MM.1S (cell line): ENCODE results near the gene ZP1.

ENCODE experiments used
- DNase-seq: peaks from one replicate; pipeline ENCODE4 v3.0.0-alpha.2; 2015
- H2AFZ ChIP-seq: fragments of 300-600 bp; sonication (generic); 2 replicates; pipeline ENCODE4 v1.6.0; 2016; ENCODE audit warnings: antibody characterized with exemption, low read length
- H3F3A ChIP-seq: fragments of 300-600 bp; sonication (generic); 2 replicates; pipeline ENCODE4 v1.6.1; 2016; ENCODE audit warnings: mild to moderate bottlenecking, antibody characterized with exemption, low read length, moderate library complexity, mixed read lengths; ENCODE audit not compliant: insufficient read depth
- H3K27ac ChIP-seq: fragments of 300-600 bp; sonication (generic); 2 replicates; pipeline ENCODE4 v1.5.1; 2016; ENCODE audit warnings: mild to moderate bottlenecking, low read length
- H3K27me3 ChIP-seq: fragments of 300-600 bp; sonication (generic); replicated peaks from 2 replicates; pipeline ENCODE4 v1.6.0; 2016; ENCODE audit warnings: low read length; ENCODE audit not compliant: insufficient read depth
- H3K36me3 ChIP-seq: fragments of 300-600 bp; sonication (generic); replicated peaks from 2 replicates; pipeline ENCODE4 v1.6.1; 2016; ENCODE audit warnings: mild to moderate bottlenecking, low read length, mixed read lengths; ENCODE audit not compliant: insufficient read depth
- H3K4me1 ChIP-seq: fragments of 300-600 bp; sonication (generic); 2 replicates; pipeline ENCODE4 v1.6.1; 2016; ENCODE audit warnings: low read length, mixed read lengths
- H3K4me2 ChIP-seq: fragments of 300-600 bp; sonication (generic); 2 replicates; pipeline ENCODE4 v1.6.0; 2016; ENCODE audit warnings: low read depth, low read length
- H3K4me3 ChIP-seq: fragments of 300-600 bp; sonication (generic); 2 replicates; pipeline ENCODE4 v1.5.1; 2016; ENCODE audit warnings: low read length, mixed read lengths
- H3K79me2 ChIP-seq: fragments of 300-600 bp; sonication (generic); 2 replicates; pipeline ENCODE4 v1.6.1; 2016; ENCODE audit warnings: mixed run types, low read length, mixed read lengths
- H3K9ac ChIP-seq: fragments of 300-600 bp; sonication (generic); 2 replicates; pipeline ENCODE4 v1.6.1; 2016; ENCODE audit warnings: low read length, mixed read lengths
- H3K9me2 ChIP-seq: fragments of 300-600 bp; sonication (generic); replicated peaks from 2 replicates; pipeline ENCODE4 v1.6.1; 2016; ENCODE audit warnings: mild to moderate bottlenecking, low read length, mixed read lengths; ENCODE audit not compliant: insufficient read depth
- H3K9me3 ChIP-seq: fragments of 300-600 bp; sonication (generic); replicated peaks from 2 replicates; pipeline ENCODE4 v1.6.1; 2016; ENCODE audit warnings: mild to moderate bottlenecking, low read length, mixed read lengths; ENCODE audit not compliant: insufficient read depth
- H4K20me1 ChIP-seq: fragments of 300-600 bp; sonication (generic); 2 replicates; pipeline ENCODE4 v1.6.1; 2016; ENCODE audit warnings: mild to moderate bottlenecking, low read length, moderate library complexity, mixed read lengths; ENCODE audit not compliant: insufficient read depth
- EZH2 ChIP-seq: fragments of 300-600 bp; sonication (generic); optimal IDR thresholded peaks from 2 replicates; pipeline ENCODE3; 2017; ENCODE audit warnings: low read depth, mild to moderate bottlenecking, antibody characterized with exemption, low read length, mixed read lengths
- EZH2phosphoT487 ChIP-seq: fragments of 300-600 bp; sonication (generic); IDR thresholded peaks from 2 replicates; pipeline ENCODE4 v1.6.1; 2018; ENCODE audit warnings: antibody characterized with exemption, low read length
- TF ChIP-seq, protein P1 (sequence below): fragments of 300-600 bp; sonication (generic); IDR thresholded peaks from 2 replicates; pipeline ENCODE4 v1.5.1; 2016; ENCODE audit warnings: antibody characterized with exemption, low read length, mixed read lengths

The ZP1 gene

DNA sequence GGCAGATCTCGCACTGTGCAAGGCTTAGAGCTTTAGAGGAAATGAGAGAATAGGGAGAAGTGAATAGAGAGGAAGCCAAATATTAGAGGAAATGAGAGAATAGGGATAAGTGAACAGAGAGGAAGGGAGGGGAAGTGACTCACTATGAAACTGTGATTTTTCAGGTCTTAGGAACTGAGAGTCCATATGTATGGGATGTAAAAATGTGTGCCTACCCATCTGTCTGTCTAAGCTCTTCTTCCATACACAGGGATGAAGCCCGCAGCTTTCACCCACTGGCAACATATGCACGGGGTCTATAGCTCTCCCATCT, 31.9 kb upstream of the ZP1 start:
- TF ChIP-seq, protein P1, sequence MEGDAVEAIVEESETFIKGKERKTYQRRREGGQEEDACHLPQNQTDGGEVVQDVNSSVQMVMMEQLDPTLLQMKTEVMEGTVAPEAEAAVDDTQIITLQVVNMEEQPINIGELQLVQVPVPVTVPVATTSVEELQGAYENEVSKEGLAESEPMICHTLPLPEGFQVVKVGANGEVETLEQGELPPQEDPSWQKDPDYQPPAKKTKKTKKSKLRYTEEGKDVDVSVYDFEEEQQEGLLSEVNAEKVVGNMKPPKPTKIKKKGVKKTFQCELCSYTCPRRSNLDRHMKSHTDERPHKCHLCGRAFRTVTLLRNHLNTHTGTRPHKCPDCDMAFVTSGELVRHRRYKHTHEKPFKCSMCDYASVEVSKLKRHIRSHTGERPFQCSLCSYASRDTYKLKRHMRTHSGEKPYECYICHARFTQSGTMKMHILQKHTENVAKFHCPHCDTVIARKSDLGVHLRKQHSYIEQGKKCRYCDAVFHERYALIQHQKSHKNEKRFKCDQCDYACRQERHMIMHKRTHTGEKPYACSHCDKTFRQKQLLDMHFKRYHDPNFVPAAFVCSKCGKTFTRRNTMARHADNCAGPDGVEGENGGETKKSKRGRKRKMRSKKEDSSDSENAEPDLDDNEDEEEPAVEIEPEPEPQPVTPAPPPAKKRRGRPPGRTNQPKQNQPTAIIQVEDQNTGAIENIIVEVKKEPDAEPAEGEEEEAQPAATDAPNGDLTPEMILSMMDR: no peak
- TF ChIP-seq EZH2 (no peak), EZH2phosphoT487 (no peak)
- DNase-seq: no peak

DNA sequence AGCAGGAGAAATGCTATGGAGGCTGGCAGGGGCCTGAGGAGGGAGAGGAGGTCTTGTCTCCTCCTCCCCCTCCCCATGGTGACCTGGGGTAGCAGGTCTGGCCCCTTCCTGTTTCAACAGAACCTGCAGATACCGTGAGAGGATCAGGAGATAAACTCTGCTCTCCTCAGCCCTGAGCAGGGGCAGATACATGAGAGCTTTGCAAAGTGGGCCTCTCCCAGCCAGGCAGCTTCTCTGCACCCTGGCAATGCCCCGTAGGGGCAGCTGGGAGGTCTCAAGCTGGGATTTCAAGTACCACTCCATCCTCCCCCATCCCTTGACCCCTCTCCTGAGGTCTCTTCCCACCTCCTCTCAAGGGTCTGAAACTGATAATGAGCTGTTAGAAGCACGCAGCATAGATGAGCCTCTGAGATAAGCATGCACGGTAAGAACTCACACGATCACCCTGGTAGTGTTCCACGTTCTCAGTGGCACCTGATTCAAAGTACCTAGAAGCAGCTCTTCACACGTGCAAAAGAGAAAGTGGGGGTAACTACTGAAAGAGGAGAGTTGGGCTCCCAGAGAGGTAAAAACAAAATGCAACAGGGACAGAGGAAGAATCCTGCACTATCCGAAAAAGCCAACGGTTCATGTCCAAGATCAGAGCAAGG, 30.4 kb upstream of the ZP1 start:
- H3K27ac ChIP-seq: peak overlapping the region; percentile 94; the same call in 1 of the 2 replicates
- TF ChIP-seq EZH2 (no peak), EZH2phosphoT487 (no peak)
- TF ChIP-seq, protein P1: no peak

More for the DNA sequence above, 31.9 kb upstream of the ZP1 start:
- H3F3A ChIP-seq: peaks cover 40% of the 10 kb centered on the region
- peaks cover 73% of the 10 kb centered on the region for H3K4me1 ChIP-seq
- H3K27ac ChIP-seq: peak overlapping the region; percentile 14; the same call in 1 of the 2 replicates
- no peaks in the 10 kb centered on the region for H3K9me3 ChIP-seq
- H3K36me3 ChIP-seq: no peaks in the 10 kb centered on the region
- no peak overlapping the region for H2AFZ ChIP-seq
- H3K4me2 ChIP-seq: peak overlapping the region; percentile 18
- H3K79me2 ChIP-seq: no peaks in the 10 kb centered on the region
- H3K27me3 ChIP-seq: no peaks in the 10 kb centered on the region
- no peaks in the 10 kb centered on the region for H3K9me2 ChIP-seq
- no peak overlapping the region for H3K4me3 ChIP-seq
- no peaks in the 10 kb centered on the region for H4K20me1 ChIP-seq
- no peak overlapping the region for H3K9ac ChIP-seq

DNA sequence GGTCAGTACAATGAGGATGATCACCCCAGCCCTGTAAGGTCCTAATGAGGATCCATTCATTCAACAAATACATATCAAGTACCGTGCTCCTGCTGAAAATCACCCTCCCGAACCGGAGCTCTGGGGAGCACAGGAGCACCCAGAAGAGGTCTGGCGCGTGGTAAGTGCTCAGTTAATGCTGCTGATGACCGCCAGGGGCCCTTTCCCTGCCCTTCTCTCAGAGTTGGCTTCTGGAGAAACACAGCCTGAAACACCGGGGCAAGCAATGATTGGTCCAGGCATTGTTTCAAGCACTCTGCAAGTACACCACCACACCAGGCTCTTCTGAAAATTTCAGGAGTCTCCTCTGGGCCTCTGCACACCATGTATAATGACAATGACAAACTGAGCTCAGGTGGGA, 29.2 kb upstream of the ZP1 start:
- TF ChIP-seq EZH2 (no peak), EZH2phosphoT487 (no peak)
- TF ChIP-seq, protein P1: peak; percentile 57
- Histone ChIP-seq H3K79me2 (peaks cover 16% of the 10 kb centered on the region), H4K20me1 (no peaks in the 10 kb centered on the region), H3K4me2 (peak overlapping the region; percentile 50), H3K36me3 (no peaks in the 10 kb centered on the region), H3K9me2 (no peaks in the 10 kb centered on the region), H3K4me1 (peaks cover 68% of the 10 kb centered on the region), H3K27me3 (no peaks in the 10 kb centered on the region), H3F3A (peaks cover 49% of the 10 kb centered on the region), H3K27ac (peak overlapping the region; percentile 94), H3K9me3 (no peaks in the 10 kb centered on the region), H3K4me3 (no peak overlapping the region), H2AFZ (no peak overlapping the region; the same call in 1 of the 2 replicates), H3K9ac (peak overlapping the region; percentile 67)
- DNase-seq: peak; percentile 84

More for the DNA sequence above, 30.4 kb upstream of the ZP1 start:
- Histone ChIP-seq H3K9me3 (no peaks in the 10 kb centered on the region), H3K79me2 (peaks cover 5% of the 10 kb centered on the region), H3K36me3 (no peaks in the 10 kb centered on the region), H3K9me2 (no peaks in the 10 kb centered on the region), H4K20me1 (no peaks in the 10 kb centered on the region), H3K27me3 (no peaks in the 10 kb centered on the region), H3K4me2 (no peak overlapping the region), H3K4me3 (no peak overlapping the region), H2AFZ (no peak overlapping the region; the same call in 1 of the 2 replicates), H3K4me1 (peaks cover 76% of the 10 kb centered on the region), H3F3A (peaks cover 49% of the 10 kb centered on the region), H3K9ac (no peak overlapping the region)
- no peak for DNase-seq
